HepG2 (cell line): ENCODE measurements around the gene DGCR6L. TPM values are rescaled to one million over a fixed set of nuclear protein-coding genes. Genes with fewer than 3 reads are reported as not detected.

Experiments used
- ELF4 ChIP-seq: sonication (generic); formaldehyde crosslinking; IDR thresholded peaks from 2 replicates; pipeline ENCODE4 v1.5.0; 2020; ENCODE audit warnings: missing genetic modification reagents, mild to moderate bottlenecking, moderate library complexity, borderline replicate concordance
- FLYWCH1 ChIP-seq: sonication (generic); formaldehyde crosslinking; IDR thresholded peaks from 2 replicates; pipeline ENCODE4 v1.8.1; 2023; ENCODE audit warnings: mild to moderate bottlenecking, missing genetic modification reagents
- KLF6 ChIP-seq: IDR thresholded peaks from 2 replicates; pipeline ENCODE4 v1.8.0; 2016; ENCODE audit warnings: missing biosample characterization, missing genetic modification reagents
- MLLT10 ChIP-seq: sonication (generic); formaldehyde crosslinking; IDR thresholded peaks from 2 replicates; pipeline ENCODE4 v1.4.0; 2020; ENCODE audit warnings: missing genetic modification reagents
- MTA3 ChIP-seq: sonication (generic); formaldehyde crosslinking; IDR thresholded peaks from 2 replicates; pipeline ENCODE4 v1.4.0; 2020; ENCODE audit warnings: missing genetic modification reagents
- MXD4 ChIP-seq: IDR thresholded peaks from 2 replicates; pipeline ENCODE4 v1.6.1; 2016; ENCODE audit warnings: mild to moderate bottlenecking, missing biosample characterization, missing genetic modification reagents
- NFE2L2 ChIP-seq: fragments of 150-350 bp; IDR thresholded peaks from 2 replicates; pipeline ENCODE4 v1.6.1; 2014; ENCODE audit warnings: low read length
- NR2F1 ChIP-seq, 2 experiments: fragments of 450-650 bp in 1 of 2; formaldehyde crosslinking in 1 of 2; IDR thresholded peaks; 2 replicates each; pipeline versions ENCODE4 v1.5.0 to v1.6.1; 2016 to 2020; ENCODE audit warnings: mild to moderate bottlenecking in 1 of 2, missing compliant biosample characterization in 1 of 2, missing genetic modification reagents in 1 of 2, moderate library complexity in 1 of 2
- SMAD3 ChIP-seq: sonication (generic); formaldehyde crosslinking; IDR thresholded peaks from 2 replicates; pipeline ENCODE4 v1.4.0; 2020; ENCODE audit warnings: missing genetic modification reagents
- TCF7 ChIP-seq: sonication (generic); IDR thresholded peaks from 2 replicates; pipeline ENCODE4 v1.6.1; 2016; ENCODE audit warnings: antibody characterized with exemption, low read depth
- YY1 ChIP-seq: IDR thresholded peaks from 2 replicates; pipeline ENCODE4 v1.6.1; 2011; ENCODE audit warnings: low read length, low read depth, moderate library complexity, mild to moderate bottlenecking; ENCODE audit not compliant: insufficient read depth, insufficient replicate concordance
- ZIK1 ChIP-seq: sonication (generic); formaldehyde crosslinking; IDR thresholded peaks from 2 replicates; pipeline ENCODE4 v1.5.0; 2020; ENCODE audit warnings: mild to moderate bottlenecking, low read depth, missing genetic modification reagents, borderline replicate concordance
- ZNF235 ChIP-seq: sonication (generic); formaldehyde crosslinking; IDR thresholded peaks from 2 replicates; pipeline ENCODE4 v1.8.1; 2023; ENCODE audit warnings: mild to moderate bottlenecking, missing genetic modification reagents, borderline replicate concordance
- ZNF460 ChIP-seq: sonication (generic); formaldehyde crosslinking; IDR thresholded peaks from 2 replicates; pipeline ENCODE4 v1.5.1; 2020; ENCODE audit warnings: missing genetic modification reagents, mild to moderate bottlenecking, borderline replicate concordance
- ZNF788 ChIP-seq: sonication (generic); formaldehyde crosslinking; IDR thresholded peaks from 2 replicates; pipeline ENCODE4 v1.5.0; 2020; ENCODE audit warnings: mild to moderate bottlenecking, missing genetic modification reagents, borderline replicate concordance
- polyA plus RNA-seq, 8 experiments: library from polyadenylated mRNA; depleted of rRNA in 3 of 8; stranded (reverse) in 7 of 8; unstranded in 1 of 8; fragments of >200 nt; fragmentation: Illumina TruSeq in 4 of 8; extraction: Trizol in 4 of 8; gene quantifications; 2 replicates each; pipeline versions ENCODE4 v1.2.1 to v1.2.3, GENCODE V29; 2011 to 2016; ENCODE audit warnings: low read depth in 4 of 8, missing spikeins in 1 of 8, mixed read lengths in 1 of 8; ENCODE audit not compliant: insufficient read depth in 1 of 8
- total RNA-seq, 5 experiments: library from RNA; depleted of rRNA; stranded (reverse); fragments of >200 nt; fragmentation: Illumina TruSeq; extraction: Trizol; gene quantifications; 2 replicates each; pipeline ENCODE4 v1.2.3, GENCODE V29; 2016; ENCODE audit warnings: low read depth in 1 of 5
- TF ChIP-seq, protein P1 (sequence below): sonication (generic); formaldehyde crosslinking; conservative IDR thresholded peaks from 2 replicates; pipeline ENCODE4 v1.4.0; 2020; ENCODE audit warnings: missing genetic modification reagents
- TF ChIP-seq, protein P2 (sequence below): sonication (generic); formaldehyde crosslinking; IDR thresholded peaks from 2 replicates; pipeline ENCODE4 v1.4.0; 2020; ENCODE audit warnings: mild to moderate bottlenecking, missing genetic modification reagents
- TF ChIP-seq, protein P3 (sequence below): sonication (generic); formaldehyde crosslinking; IDR thresholded peaks from 2 replicates; pipeline ENCODE4 v1.5.0; 2020; ENCODE audit warnings: mild to moderate bottlenecking, missing genetic modification reagents
- TF ChIP-seq, protein P4 (sequence below): IDR thresholded peaks from 2 replicates; pipeline ENCODE4 v1.6.1; 2016; ENCODE audit warnings: missing compliant biosample characterization, missing genetic modification reagents, borderline replicate concordance
- TF ChIP-seq, protein P5 (sequence below): sonication (generic); formaldehyde crosslinking; IDR thresholded peaks from 2 replicates; pipeline ENCODE4 v1.5.1; 2020; ENCODE audit warnings: mild to moderate bottlenecking, moderate library complexity, missing genetic modification reagents

The DGCR6L gene
- total and polyA plus RNA-seq, 2 of the 13 experiments (the other 11 are each of a cell fraction or from before 2014, with no cell fraction given), result 17.5 to 35.3 TPM

DNA sequence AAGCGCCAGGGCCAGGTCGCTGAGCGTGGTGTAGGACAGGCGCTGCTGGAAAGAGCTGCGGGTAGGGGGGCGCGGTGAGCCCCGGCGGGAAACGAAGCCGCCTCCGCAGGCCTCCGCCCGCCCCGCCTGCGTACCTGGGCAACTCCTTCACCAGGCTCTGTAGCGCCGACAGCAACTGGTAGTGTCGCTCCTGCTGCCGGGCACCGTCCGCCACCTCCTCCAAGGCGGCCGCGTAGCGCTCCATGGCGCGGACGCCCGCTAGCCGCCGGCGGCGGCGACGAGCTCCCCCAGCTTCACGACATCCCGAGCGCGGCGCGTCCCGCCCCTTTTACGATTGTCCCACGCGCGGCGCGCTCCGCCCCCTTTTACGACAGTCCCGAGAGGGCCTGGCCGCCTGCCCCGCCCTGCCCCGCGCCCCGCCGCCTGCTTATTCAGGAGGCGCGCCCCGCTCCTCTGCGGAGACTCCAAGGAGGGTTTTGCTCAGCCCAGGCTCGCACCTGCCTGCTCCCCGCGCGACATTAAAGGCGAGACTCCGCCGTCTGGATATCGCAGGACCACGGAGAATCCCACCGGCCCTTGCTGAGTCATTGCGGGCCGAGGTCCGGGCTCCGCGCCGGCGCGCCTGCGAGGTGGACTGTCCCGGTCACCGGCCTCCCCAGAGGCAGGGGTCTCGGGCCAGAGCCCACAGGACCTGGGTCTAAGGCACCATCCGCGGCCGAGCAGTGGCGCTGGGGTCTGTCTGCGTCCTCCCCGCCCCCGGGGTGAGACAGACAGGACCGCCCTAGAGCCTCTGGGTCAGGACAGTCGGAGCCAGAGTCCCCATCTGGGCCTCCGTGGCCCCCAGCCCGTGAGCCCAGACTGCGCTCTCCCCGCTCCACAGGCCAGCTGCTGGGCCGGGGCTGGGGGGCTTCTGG is at the start of gene DGCR6L (continued):
- TF ChIP-seq ELF4 (CRISPR knock-in tag), result no peak
- TF ChIP-seq, protein P1, sequence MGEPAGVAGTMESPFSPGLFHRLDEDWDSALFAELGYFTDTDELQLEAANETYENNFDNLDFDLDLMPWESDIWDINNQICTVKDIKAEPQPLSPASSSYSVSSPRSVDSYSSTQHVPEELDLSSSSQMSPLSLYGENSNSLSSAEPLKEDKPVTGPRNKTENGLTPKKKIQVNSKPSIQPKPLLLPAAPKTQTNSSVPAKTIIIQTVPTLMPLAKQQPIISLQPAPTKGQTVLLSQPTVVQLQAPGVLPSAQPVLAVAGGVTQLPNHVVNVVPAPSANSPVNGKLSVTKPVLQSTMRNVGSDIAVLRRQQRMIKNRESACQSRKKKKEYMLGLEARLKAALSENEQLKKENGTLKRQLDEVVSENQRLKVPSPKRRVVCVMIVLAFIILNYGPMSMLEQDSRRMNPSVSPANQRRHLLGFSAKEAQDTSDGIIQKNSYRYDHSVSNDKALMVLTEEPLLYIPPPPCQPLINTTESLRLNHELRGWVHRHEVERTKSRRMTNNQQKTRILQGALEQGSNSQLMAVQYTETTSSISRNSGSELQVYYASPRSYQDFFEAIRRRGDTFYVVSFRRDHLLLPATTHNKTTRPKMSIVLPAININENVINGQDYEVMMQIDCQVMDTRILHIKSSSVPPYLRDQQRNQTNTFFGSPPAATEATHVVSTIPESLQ, result no peak
- TF ChIP-seq ZIK1 (CRISPR knock-in tag), result no peak
- 0 out of 2 replicates have a peak, but pooled peaks have one; percentile 29 for TF ChIP-seq ZNF235 (CRISPR knock-in tag)
- no peak for TF ChIP-seq MLLT10 (CRISPR knock-in tag)
- TF ChIP-seq, protein P2, sequence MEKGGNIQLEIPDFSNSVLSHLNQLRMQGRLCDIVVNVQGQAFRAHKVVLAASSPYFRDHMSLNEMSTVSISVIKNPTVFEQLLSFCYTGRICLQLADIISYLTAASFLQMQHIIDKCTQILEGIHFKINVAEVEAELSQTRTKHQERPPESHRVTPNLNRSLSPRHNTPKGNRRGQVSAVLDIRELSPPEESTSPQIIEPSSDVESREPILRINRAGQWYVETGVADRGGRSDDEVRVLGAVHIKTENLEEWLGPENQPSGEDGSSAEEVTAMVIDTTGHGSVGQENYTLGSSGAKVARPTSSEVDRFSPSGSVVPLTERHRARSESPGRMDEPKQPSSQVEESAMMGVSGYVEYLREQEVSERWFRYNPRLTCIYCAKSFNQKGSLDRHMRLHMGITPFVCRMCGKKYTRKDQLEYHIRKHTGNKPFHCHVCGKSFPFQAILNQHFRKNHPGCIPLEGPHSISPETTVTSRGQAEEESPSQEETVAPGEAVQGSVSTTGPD (CRISPR knock-in tag), result 0 out of 2 replicates have a peak, but pooled peaks have one; percentile 18
- peak; percentile 57; the same call in 1 of the 2 replicates for TF ChIP-seq KLF6 (CRISPR knock-in tag)
- TF ChIP-seq, protein P3, sequence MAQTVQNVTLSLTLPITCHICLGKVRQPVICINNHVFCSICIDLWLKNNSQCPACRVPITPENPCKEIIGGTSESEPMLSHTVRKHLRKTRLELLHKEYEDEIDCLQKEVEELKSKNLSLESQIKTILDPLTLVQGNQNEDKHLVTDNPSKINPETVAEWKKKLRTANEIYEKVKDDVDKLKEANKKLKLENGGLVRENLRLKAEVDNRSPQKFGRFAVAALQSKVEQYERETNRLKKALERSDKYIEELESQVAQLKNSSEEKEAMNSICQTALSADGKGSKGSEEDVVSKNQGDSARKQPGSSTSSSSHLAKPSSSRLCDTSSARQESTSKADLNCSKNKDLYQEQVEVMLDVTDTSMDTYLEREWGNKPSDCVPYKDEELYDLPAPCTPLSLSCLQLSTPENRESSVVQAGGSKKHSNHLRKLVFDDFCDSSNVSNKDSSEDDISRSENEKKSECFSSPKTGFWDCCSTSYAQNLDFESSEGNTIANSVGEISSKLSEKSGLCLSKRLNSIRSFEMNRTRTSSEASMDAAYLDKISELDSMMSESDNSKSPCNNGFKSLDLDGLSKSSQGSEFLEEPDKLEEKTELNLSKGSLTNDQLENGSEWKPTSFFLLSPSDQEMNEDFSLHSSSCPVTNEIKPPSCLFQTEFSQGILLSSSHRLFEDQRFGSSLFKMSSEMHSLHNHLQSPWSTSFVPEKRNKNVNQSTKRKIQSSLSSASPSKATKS (CRISPR knock-in tag), result no peak
- peak; percentile 85 for TF ChIP-seq NFE2L2
- TF ChIP-seq MTA3 (CRISPR knock-in tag), result no peak
- no peak for TF ChIP-seq SMAD3 (CRISPR knock-in tag)
- TF ChIP-seq, protein P4, sequence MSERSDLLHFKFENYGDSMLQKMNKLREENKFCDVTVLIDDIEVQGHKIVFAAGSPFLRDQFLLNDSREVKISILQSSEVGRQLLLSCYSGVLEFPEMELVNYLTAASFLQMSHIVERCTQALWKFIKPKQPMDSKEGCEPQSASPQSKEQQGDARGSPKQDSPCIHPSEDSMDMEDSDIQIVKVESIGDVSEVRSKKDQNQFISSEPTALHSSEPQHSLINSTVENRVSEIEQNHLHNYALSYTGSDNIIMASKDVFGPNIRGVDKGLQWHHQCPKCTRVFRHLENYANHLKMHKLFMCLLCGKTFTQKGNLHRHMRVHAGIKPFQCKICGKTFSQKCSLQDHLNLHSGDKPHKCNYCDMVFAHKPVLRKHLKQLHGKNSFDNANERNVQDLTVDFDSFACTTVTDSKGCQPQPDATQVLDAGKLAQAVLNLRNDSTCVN (CRISPR knock-in tag), result no peak
- no peak for TF ChIP-seq ZNF460
- TF ChIP-seq YY1, result peak; percentile 36
- 0 out of 2 replicates have a peak, but pooled peaks have one; percentile 44 for TF ChIP-seq FLYWCH1
- TF ChIP-seq ZNF788 (CRISPR knock-in tag), result peak; percentile 38; the same call in 1 of the 2 replicates
- TF ChIP-seq TCF7, result no peak
- TF ChIP-seq, protein P5, sequence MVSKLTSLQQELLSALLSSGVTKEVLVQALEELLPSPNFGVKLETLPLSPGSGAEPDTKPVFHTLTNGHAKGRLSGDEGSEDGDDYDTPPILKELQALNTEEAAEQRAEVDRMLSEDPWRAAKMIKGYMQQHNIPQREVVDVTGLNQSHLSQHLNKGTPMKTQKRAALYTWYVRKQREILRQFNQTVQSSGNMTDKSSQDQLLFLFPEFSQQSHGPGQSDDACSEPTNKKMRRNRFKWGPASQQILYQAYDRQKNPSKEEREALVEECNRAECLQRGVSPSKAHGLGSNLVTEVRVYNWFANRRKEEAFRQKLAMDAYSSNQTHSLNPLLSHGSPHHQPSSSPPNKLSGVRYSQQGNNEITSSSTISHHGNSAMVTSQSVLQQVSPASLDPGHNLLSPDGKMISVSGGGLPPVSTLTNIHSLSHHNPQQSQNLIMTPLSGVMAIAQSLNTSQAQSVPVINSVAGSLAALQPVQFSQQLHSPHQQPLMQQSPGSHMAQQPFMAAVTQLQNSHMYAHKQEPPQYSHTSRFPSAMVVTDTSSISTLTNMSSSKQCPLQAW (CRISPR knock-in tag), result no peak; the same call in 1 of the 2 replicates
- TF ChIP-seq MXD4 (CRISPR knock-in tag), result 0 out of 2 replicates have a peak, but pooled peaks have one; percentile 17
- TF ChIP-seq NR2F1 (CRISPR knock-in tag; IDR thresholded peaks at IDR 0.05), result no peak
